Measurements from ENCODE around the gene SEPTIN2. TPM values are rescaled to one million over a fixed set of nuclear protein-coding genes. Genes with fewer than 3 reads are reported as not detected.

SEPTIN2 gene
- total RNA-seq, 1 donor from 2014 or later: 487 TPM

DNA sequence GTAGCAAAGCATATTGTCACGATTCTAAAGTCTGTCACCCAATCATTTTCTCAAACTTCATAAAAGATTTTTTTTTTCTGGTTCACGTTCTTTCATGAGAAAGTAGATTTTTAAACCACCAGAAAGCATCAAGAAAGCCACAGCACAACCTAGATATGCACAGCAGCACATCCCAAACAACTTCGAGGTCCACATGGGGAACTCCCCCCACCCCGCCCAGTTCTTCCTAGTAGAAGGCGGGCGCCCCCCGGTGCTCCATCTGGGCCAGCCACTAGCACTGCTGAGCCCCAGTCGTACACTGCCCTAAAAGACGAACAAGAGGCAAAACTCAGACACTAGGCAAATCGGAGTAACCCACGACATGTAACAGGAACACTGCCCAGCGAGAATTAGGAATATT lies 15.7 kb upstream of the SEPTIN2 start:
- Mint-ChIP-seq H3K4me3 (ENCODE audit: unreplicated experiment) (no peak overlapping the region), H3K27ac (ENCODE audit: unreplicated experiment) (no peak overlapping the region), H3K4me1 (ENCODE audit: unreplicated experiment) (peaks cover 11% of the 10 kb centered on the region), H3K36me3 (ENCODE audit: low read depth, unreplicated experiment) (no peaks in the 10 kb centered on the region), H3K9me3 (ENCODE audit: unreplicated experiment) (no peaks in the 10 kb centered on the region), H3K27me3 (ENCODE audit: unreplicated experiment) (no peaks in the 10 kb centered on the region)
- no peak for DNase-seq (ENCODE audit: low spot score)
- TF ChIP-seq, protein P1, sequence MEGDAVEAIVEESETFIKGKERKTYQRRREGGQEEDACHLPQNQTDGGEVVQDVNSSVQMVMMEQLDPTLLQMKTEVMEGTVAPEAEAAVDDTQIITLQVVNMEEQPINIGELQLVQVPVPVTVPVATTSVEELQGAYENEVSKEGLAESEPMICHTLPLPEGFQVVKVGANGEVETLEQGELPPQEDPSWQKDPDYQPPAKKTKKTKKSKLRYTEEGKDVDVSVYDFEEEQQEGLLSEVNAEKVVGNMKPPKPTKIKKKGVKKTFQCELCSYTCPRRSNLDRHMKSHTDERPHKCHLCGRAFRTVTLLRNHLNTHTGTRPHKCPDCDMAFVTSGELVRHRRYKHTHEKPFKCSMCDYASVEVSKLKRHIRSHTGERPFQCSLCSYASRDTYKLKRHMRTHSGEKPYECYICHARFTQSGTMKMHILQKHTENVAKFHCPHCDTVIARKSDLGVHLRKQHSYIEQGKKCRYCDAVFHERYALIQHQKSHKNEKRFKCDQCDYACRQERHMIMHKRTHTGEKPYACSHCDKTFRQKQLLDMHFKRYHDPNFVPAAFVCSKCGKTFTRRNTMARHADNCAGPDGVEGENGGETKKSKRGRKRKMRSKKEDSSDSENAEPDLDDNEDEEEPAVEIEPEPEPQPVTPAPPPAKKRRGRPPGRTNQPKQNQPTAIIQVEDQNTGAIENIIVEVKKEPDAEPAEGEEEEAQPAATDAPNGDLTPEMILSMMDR (IDR thresholded peaks at IDR 0.05; ENCODE audit: unreplicated experiment): no peak

DNA sequence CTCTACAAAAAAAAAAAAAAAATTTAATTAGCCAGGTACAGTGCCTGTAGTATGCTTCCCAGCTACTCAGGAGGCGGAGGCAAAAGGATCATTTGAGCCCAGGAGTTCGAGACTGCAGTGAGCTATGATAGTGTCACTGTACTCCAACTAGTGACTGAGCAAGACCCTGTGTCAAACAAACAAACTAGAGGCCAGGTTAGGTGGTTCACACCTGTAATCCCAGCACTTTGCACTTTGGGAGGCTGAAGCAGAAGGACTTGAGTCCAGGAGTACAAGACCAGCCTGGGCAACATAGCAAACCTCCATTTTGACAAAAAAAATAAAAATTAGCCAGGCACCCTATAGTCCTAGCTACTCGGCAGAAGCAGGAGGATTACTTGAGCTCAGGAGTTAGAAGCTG lies 13.6 kb upstream of the SEPTIN2 start:
- no peaks in the 10 kb centered on the region for H3K36me3 Mint-ChIP-seq (ENCODE audit: low read depth, unreplicated experiment)
- no peak for DNase-seq (ENCODE audit: low spot score)
- H3K9me3 Mint-ChIP-seq (ENCODE audit: unreplicated experiment): no peaks in the 10 kb centered on the region
- TF ChIP-seq, protein P1 (IDR thresholded peaks at IDR 0.05; ENCODE audit: unreplicated experiment): no peak
- no peak overlapping the region for H3K4me3 Mint-ChIP-seq (ENCODE audit: unreplicated experiment)
- H3K27me3 Mint-ChIP-seq (ENCODE audit: unreplicated experiment): no peaks in the 10 kb centered on the region
- H3K27ac Mint-ChIP-seq (ENCODE audit: unreplicated experiment): peak overlapping the region; percentile 61
- peaks cover 11% of the 10 kb centered on the region for H3K4me1 Mint-ChIP-seq (ENCODE audit: unreplicated experiment)

DNA sequence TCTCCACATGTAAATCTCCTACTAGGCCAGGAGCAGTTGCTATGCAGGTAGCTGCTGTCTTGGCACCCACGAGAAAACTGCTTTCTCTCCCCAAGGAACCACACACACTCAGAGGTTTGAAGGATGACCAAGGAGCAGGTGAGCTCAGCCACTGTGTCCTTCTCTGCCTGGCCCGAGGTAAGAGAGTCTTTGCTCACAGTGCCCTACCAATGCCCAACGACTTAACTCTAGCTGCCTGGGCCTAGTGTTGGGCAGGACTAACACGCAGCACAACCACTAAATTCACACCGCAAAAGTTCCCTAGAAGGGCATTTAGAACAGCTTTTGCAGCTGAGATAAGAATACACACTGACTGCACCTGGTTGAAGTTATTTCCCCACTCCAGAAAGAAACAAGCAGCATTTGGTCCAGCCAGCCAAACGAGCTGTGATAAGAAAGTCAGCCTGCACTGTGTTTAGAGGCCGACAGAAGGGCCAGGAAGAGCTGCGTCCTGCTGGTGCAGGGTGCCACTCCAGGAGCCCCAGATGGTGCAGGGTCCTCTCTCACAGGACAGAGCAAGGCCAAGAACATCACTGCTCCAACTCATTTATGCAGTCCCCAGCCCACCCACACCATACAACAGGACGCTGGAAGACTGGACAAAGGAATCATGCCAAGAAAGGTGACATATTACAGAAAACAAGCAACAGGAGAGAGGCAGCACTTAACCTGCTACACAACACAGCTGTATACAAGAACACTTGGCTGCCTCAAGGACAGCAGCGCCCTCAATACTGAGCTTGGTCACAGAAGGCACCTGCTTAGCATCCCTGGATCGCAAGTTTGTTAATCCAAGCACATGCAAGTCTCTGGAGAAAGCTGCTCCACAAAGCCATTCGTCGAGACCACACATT lies 12.7 kb upstream of the SEPTIN2 start:
- DNase-seq (ENCODE audit: low spot score): no peak
- peaks cover 11% of the 10 kb centered on the region for H3K4me1 Mint-ChIP-seq (ENCODE audit: unreplicated experiment)
- peak overlapping the region; percentile 90 for H3K27ac Mint-ChIP-seq (ENCODE audit: unreplicated experiment)
- no peaks in the 10 kb centered on the region for H3K36me3 Mint-ChIP-seq (ENCODE audit: low read depth, unreplicated experiment)
- TF ChIP-seq, protein P1 (IDR thresholded peaks at IDR 0.05; ENCODE audit: unreplicated experiment): no peak
- H3K9me3 Mint-ChIP-seq (ENCODE audit: unreplicated experiment): no peaks in the 10 kb centered on the region
- H3K27me3 Mint-ChIP-seq (ENCODE audit: unreplicated experiment): no peaks in the 10 kb centered on the region
- H3K4me3 Mint-ChIP-seq (ENCODE audit: unreplicated experiment): no peak overlapping the region

DNA sequence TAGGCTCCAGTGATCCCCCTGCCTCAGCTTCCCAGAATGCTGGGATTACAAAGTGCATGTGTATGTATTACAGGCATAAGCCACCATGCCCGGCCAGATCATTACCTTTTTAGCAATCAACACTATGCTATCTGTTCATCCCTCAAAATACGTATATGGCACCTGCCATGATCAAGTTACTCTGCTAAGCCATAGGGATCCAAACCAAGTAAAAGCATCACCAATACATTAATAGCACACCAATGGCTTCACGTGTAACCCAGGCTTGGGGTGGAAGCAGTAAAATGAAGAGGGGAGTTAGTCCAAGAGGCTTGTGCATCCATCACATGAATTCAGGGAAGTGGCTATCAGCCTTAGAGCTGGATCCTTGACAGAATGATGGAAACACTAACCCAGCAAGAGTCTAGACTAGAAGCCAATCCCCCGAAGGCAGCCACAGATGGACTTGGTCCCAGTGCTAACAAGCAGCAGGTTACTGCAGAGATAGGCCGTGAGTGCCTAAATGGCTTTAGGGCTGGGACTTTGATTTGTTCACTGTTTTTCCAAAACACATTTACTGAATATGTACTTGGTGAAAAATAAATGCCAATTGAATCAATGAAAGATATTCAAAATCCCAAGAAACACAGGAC lies 11.6 kb upstream of the SEPTIN2 start:
- Mint-ChIP-seq H3K4me1 (ENCODE audit: unreplicated experiment) (peaks cover 13% of the 10 kb centered on the region), H3K36me3 (ENCODE audit: low read depth, unreplicated experiment) (no peaks in the 10 kb centered on the region), H3K27me3 (ENCODE audit: unreplicated experiment) (peaks cover 3% of the 10 kb centered on the region), H3K4me3 (ENCODE audit: unreplicated experiment) (no peak overlapping the region), H3K27ac (ENCODE audit: unreplicated experiment) (no peak overlapping the region), H3K9me3 (ENCODE audit: unreplicated experiment) (no peaks in the 10 kb centered on the region)
- TF ChIP-seq, protein P1 (IDR thresholded peaks at IDR 0.05; ENCODE audit: unreplicated experiment): no peak
- DNase-seq (ENCODE audit: low spot score): no peak

DNA sequence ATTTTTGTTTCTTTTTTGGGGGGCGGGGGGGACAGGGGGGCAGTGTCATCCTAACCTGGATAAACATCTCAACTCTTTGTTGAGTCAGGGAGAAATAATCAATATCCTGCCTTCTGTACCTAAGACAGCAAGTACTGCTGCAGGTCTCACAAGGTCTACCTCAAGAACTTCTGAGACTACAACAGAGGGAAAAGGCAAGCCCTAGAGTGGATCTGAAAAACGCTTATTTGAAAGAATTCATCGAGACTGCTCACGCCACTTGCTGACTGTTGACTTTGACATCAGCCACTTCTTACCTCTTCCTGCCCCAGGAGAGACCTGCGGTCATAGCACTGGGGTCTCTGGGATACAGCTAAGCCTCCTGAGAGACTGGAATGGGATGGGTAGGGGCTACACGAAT lies 8.7 kb upstream of the SEPTIN2 start:
- Mint-ChIP-seq H3K9me3 (ENCODE audit: unreplicated experiment) (no peaks in the 10 kb centered on the region), H3K4me3 (ENCODE audit: unreplicated experiment) (no peak overlapping the region), H3K27ac (ENCODE audit: unreplicated experiment) (no peak overlapping the region), H3K4me1 (ENCODE audit: unreplicated experiment) (peaks cover 27% of the 10 kb centered on the region), H3K27me3 (ENCODE audit: unreplicated experiment) (peaks cover 5% of the 10 kb centered on the region), H3K36me3 (ENCODE audit: low read depth, unreplicated experiment) (no peaks in the 10 kb centered on the region)
- no peak for DNase-seq (ENCODE audit: low spot score)
- TF ChIP-seq, protein P1 (IDR thresholded peaks at IDR 0.05; ENCODE audit: unreplicated experiment): no peak
